Suppressor macrophage treated with lipopolysaccharide for 4 hours (primary cell): ENCODE results near the gene ADAMTS14.
A peak's percentile ranks its signal among the peaks of the same experiment; 100 is the strongest.

Source experiments
- DNase-seq: peaks from one replicate; pipeline ENCODE4 v3.0.0-alpha.2; 2020

Gene ADAMTS14

DNA sequence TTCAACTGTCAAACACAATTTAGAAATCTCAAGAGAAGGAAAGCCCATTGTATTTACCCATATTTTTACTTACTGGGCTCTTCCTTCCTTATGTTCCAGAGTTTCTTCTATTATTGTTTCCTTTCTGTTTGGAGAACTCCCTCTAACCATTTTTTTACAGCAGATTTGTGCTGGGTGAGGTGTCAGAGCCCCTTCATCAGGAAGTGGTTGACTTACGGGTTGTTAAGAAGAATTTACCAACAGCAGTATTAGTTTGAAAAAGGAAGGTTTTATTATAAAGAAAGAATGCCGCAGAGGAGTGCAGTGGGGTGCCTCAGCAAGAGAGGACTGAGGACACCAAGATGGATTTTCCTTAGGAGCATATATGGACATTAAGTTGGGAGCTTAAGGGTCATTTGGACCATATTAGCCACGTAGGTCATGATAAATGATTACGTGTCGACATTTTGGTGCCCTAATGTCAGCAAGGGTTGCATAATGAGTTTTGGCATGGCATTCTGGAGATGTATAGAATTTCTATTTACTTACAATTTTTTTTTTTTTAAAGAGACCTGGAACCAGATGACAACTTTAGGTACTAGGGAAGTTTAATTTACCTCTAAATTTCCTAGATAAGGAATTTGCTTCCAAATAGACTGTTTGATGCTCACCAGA, 119.2 kb downstream of the ADAMTS14 start:
- no peak for DNase-seq

GRCh38 chr10:70795613-70796012, 123.3 kb downstream of the ADAMTS14 start:
- no peak for DNase-seq

DNA sequence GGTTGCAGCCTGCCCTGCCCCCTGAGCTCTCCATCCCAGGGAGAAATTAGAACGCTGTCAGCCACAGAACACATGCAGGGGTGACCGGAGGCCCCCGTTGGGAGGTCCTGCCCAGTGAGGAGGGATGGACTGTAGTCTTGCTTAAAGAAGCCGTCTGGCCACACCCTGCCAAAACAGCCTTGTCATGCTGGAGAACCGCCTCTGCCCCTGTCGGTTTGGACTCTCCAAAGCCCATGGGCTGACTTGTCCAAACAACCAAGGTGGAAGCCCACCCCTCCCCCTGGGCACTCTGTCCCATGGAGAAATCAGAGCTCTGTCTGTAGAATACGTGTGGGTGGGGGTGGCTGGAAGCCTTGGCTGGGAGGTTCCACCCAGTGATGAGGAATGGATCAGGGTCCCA, 125.5 kb downstream of the ADAMTS14 start:
- DNase-seq = no peak

DNA sequence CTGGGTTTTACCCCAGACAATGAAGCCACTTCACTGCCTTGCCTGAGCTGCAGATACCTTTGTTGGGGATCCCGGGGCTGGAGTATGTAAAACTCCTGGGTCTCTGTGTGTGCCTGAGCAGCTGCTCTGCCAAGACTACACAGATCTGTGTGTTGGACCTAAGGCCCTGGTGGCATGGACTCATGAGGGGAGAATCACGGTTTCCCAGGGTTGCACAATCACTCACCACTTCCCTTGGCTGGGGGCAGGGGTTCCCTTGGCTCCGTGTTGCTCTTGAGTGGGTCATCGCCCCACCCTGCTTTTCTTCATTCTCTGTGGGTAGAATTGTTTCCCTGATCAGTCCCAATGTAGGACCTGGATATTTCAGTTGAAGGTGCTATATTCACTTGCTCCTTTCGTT, 126.8 kb downstream of the ADAMTS14 start:
- DNase-seq = peak; percentile 72

DNA sequence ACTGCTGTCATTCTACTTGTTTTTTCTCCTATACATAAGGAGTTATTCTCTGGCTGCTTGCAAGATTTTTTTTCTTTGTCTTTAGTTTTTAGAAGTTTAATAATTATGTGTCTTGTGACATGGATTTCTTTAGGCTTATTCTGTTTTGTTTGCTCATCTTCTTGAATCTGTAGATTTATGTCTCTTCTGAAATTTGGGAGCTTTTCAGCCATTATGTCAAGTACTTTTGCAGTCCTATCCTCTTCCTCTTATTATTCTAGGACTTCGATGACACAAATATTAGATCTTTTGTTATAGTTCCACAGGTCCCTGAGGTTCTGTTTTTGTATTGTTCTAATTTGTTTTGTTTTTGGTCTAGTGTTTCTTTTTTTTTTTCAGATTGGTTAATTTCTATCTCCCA, 129.5 kb downstream of the ADAMTS14 start:
- no peak for DNase-seq

- DNase-seq = no peak
Observed at GRCh38 chr10:70803775-70804420, 131.6 kb downstream of the ADAMTS14 start.

- DNase-seq = no peak
Observed at GRCh38 chr10:70804421-70804808, 132.1 kb downstream of the ADAMTS14 start.

- DNase-seq = no peak
Observed at GRCh38 chr10:70805619-70806215, 133.4 kb downstream of the ADAMTS14 start.

DNA sequence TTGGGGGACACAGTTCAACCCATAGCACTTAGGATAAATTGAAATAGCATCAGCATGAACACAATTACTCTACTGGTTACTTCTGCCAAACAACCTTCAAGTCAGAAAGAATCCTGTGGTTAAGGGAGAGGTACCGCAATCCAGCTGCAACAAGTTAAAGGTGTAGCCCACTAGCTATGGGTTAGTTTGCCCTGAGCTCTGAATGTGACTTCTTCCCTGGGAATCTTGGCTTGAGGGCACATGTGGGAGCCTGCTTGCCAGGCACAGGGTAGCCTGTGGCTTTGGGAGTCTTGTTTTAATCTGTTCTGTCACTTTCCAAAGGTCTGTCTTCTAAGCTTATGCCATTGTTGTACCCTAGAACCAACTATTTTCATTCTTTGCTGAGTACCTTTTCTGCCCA, 134.5 kb downstream of the ADAMTS14 start:
- no peak for DNase-seq

GRCh38 chr10:70807556-70807955, 135.2 kb downstream of the ADAMTS14 start:
- DNase-seq = no peak

DNA sequence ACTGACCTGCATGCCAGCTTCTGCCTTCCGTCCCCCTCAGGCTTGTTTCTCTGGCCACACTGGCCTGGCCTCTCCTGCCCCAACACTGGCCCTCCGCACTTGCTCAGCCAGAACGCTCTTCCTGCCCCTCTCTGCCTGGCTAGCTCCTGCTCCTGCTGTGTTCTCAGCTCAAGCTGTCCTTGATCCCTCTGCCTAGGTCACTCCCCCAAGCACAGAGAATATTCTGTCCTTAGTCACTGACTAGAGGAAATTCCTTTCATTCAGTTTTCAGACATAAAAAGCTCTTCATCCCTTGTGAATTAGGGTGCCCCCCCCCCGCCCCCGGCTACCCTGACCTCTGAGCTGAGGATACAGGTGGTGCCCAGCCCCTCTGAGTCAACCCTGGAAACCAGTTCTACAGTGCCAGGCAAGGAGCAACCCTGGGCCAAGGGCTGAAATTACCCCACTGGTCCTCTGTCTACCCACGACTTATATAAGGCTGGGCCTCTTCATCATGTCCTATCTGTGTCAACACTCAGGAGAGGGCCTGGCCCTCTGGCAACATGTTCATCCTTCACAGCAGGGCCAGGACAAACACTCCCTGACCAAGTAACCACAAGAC, 136.8 kb downstream of the ADAMTS14 start:
- DNase-seq = no peak

GRCh38 chr10:70809726-70810125, 137.4 kb downstream of the ADAMTS14 start:
- no peak for DNase-seq

DNA sequence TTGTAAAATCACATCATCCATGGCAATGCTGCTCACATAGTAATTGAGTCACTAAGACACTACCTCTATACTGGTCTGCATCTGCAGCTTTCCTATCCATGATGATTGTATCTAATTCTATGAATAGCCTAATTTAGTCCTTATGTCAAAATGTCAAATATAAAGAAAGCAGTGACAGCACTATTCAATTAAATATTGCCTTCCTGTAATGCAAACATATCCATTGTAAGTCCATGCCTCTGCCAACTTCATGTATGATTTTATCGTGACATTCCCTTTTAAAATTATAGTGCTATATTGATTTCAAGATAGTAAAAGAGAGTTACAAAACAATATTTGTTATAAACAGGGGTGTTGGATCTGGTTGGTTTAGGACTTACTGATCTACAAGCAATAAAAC, 138.7 kb downstream of the ADAMTS14 start:
- no peak for DNase-seq

- DNase-seq = no peak
Observed at GRCh38 chr10:70811881-70812280, 139.6 kb downstream of the ADAMTS14 start.
